H9 (cell line): ENCODE results near the gene TLL2. TPM values are rescaled to one million over a fixed set of nuclear protein-coding genes. Genes with fewer than 3 reads are reported as not detected.

Source experiments
- DNase-seq: peaks from one replicate; pipeline ENCODE4 v3.0.0-alpha.2; 2017
- H2AFZ ChIP-seq: one replicate; pipeline ENCODE4 v1.6.1; 2013; ENCODE audit warnings: mild to moderate bottlenecking, low read length, control low read depth, moderate library complexity
- H2AK5ac ChIP-seq: 2 replicates; pipeline ENCODE4 v1.6.1; 2013; ENCODE audit warnings: low read length, control low read depth, mixed read lengths; ENCODE audit not compliant: insufficient read length
- H2BK120ac ChIP-seq: one replicate; pipeline ENCODE4 v1.6.1; 2013; ENCODE audit warnings: low read depth, mild to moderate bottlenecking, low read length, control low read depth, inconsistent platforms; ENCODE audit not compliant: poor library complexity, severe bottlenecking
- H2BK12ac ChIP-seq: 2 replicates; pipeline ENCODE4 v1.6.1; 2013; ENCODE audit warnings: low read length, control low read depth, mixed read lengths, low read depth; ENCODE audit not compliant: insufficient read length
- H2BK15ac ChIP-seq: 2 replicates; pipeline ENCODE4 v1.6.1; 2013; ENCODE audit warnings: low read depth, low read length, control low read depth
- H2BK20ac ChIP-seq: one replicate; pipeline ENCODE4 v1.6.1; 2013; ENCODE audit warnings: low read depth, mild to moderate bottlenecking, low read length, control low read depth, inconsistent platforms; ENCODE audit not compliant: poor library complexity, severe bottlenecking
- H2BK5ac ChIP-seq: 2 replicates; pipeline ENCODE4 v1.6.1; 2013; ENCODE audit warnings: low read length, control low read depth, mixed read lengths; ENCODE audit not compliant: insufficient read length
- H3K14ac ChIP-seq: 2 replicates; pipeline ENCODE4 v1.6.1; 2013; ENCODE audit warnings: low read length, control low read depth; ENCODE audit not compliant: insufficient read depth
- H3K18ac ChIP-seq: 2 replicates; pipeline ENCODE4 v1.6.1; 2013; ENCODE audit warnings: low read depth, mild to moderate bottlenecking, mixed read lengths, low read length, control low read depth; ENCODE audit not compliant: insufficient read length
- H3K23ac ChIP-seq: 2 replicates; pipeline ENCODE4 v1.6.1; 2013; ENCODE audit warnings: low read length, control low read depth, mixed read lengths, low read depth; ENCODE audit not compliant: insufficient read length
- H3K23me2 ChIP-seq: 2 replicates; pipeline ENCODE4 v1.6.1; 2013; ENCODE audit warnings: low read depth, mild to moderate bottlenecking, mixed read lengths, low read length, control low read depth; ENCODE audit not compliant: insufficient read length, poor library complexity, severe bottlenecking
- H3K27ac ChIP-seq: 2 replicates; pipeline ENCODE4 v1.5.1; 2013; ENCODE audit warnings: low read length, control low read depth, mixed read lengths, low read depth; ENCODE audit not compliant: insufficient read length
- H3K27me3 ChIP-seq: 2 replicates; pipeline ENCODE4 v1.6.1; 2013; ENCODE audit warnings: low read length, control low read depth, inconsistent platforms; ENCODE audit not compliant: insufficient read depth
- H3K4ac ChIP-seq: 2 replicates; pipeline ENCODE4 v1.6.1; 2013; ENCODE audit warnings: low read depth, mild to moderate bottlenecking, control low read depth, inconsistent platforms, low read length, moderate library complexity
- H3K4me1 ChIP-seq: 2 replicates; pipeline ENCODE4 v1.6.1; 2013; ENCODE audit warnings: low read length, control low read depth, inconsistent platforms; ENCODE audit not compliant: insufficient read depth
- H3K4me2 ChIP-seq: 2 replicates; pipeline ENCODE4 v1.6.1; 2013; ENCODE audit warnings: low read length, control low read depth, mixed read lengths; ENCODE audit not compliant: insufficient read length, insufficient read depth
- H3K56ac ChIP-seq: 2 replicates; pipeline ENCODE4 v1.6.1; 2013; ENCODE audit warnings: low read depth, mild to moderate bottlenecking, mixed read lengths, low read length, control low read depth; ENCODE audit not compliant: insufficient read length
- H3K79me1 ChIP-seq: 2 replicates; pipeline ENCODE4 v1.6.1; 2013; ENCODE audit warnings: low read depth, mild to moderate bottlenecking, moderate library complexity, low read length, control low read depth, inconsistent platforms; ENCODE audit not compliant: insufficient read depth, poor library complexity, severe bottlenecking
- H3K79me2 ChIP-seq: 2 replicates; pipeline ENCODE4 v1.6.1; 2013; ENCODE audit warnings: low read length, control low read depth, inconsistent platforms; ENCODE audit not compliant: insufficient read depth
- H3K9ac ChIP-seq: 2 replicates; pipeline ENCODE4 v1.6.1; 2013; ENCODE audit warnings: low read length, control low read depth, mixed read lengths; ENCODE audit not compliant: insufficient read length; ENCODE audit errors: extremely low read depth
- H3K9me3 ChIP-seq: one replicate; pipeline ENCODE4 v1.6.1; 2013; ENCODE audit warnings: low read depth, low read length, inconsistent platforms; ENCODE audit not compliant: control insufficient read depth
- H3T11ph ChIP-seq: one replicate; pipeline ENCODE4 v1.6.1; 2013; ENCODE audit warnings: mild to moderate bottlenecking, low read length, control low read depth, inconsistent platforms
- H4K20me1 ChIP-seq: one replicate; pipeline ENCODE4 v1.6.1; 2013; ENCODE audit not compliant: control insufficient read depth, insufficient read length, insufficient read depth
- H4K5ac ChIP-seq: 2 replicates; pipeline ENCODE4 v1.6.1; 2013; ENCODE audit warnings: low read depth, mild to moderate bottlenecking, mixed read lengths, low read length, control low read depth; ENCODE audit not compliant: insufficient read length
- H4K8ac ChIP-seq: replicated peaks from 2 replicates; pipeline ENCODE4 v1.6.1; 2013; ENCODE audit warnings: low read length, control low read depth, mixed read lengths, low read depth; ENCODE audit not compliant: insufficient read length
- H4K91ac ChIP-seq: 2 replicates; pipeline ENCODE4 v1.6.1; 2013; ENCODE audit warnings: low read depth, mild to moderate bottlenecking, moderate library complexity, mixed read lengths, low read length, control low read depth; ENCODE audit not compliant: insufficient read length
- H3K27ac Mint-ChIP-seq, 3 experiments: 2 replicates in 2 of 3; 3 replicates in 1 of 3; pipeline ENCODE4 v1.8.0; 2020 to 2021; ENCODE audit warnings: mixed read lengths in 3 of 3, mild to moderate bottlenecking in 1 of 3, moderate library complexity in 1 of 3
- H3K27me3 Mint-ChIP-seq: 2 replicates; pipeline ENCODE4 v1.8.0; 2021; ENCODE audit warnings: low read depth, mild to moderate bottlenecking, moderate library complexity, mixed read lengths
- H3K36me3 Mint-ChIP-seq, 3 experiments: 2 replicates in 2 of 3; 3 replicates in 1 of 3; pipeline ENCODE4 v1.8.0; 2020 to 2021; ENCODE audit warnings: low read depth in 3 of 3, mixed read lengths in 3 of 3; ENCODE audit not compliant: insufficient read depth in 1 of 3
- H3K4me1 Mint-ChIP-seq, 2 experiments: 2 replicates each; pipeline ENCODE4 v1.8.0; 2020; ENCODE audit warnings: mixed read lengths in 2 of 2
- H3K4me3 Mint-ChIP-seq, 2 experiments: 2 replicates in 1 of 2; 3 replicates in 1 of 2; pipeline ENCODE4 v1.8.0; 2020 to 2021; ENCODE audit warnings: mild to moderate bottlenecking in 2 of 2, mixed read lengths in 2 of 2, moderate library complexity in 1 of 2
- H3K9me3 Mint-ChIP-seq, 2 experiments: 2 replicates in 1 of 2; 3 replicates in 1 of 2; pipeline ENCODE4 v1.8.0; 2020; ENCODE audit warnings: mild to moderate bottlenecking in 2 of 2, mixed read lengths in 2 of 2, moderate library complexity in 1 of 2
- WGBS: extraction: QIAGEN DNeasy Blood & Tissue Kit; methylation state at CpG from one replicate; pipeline ENCODE4 v1.1.7; 2013; ENCODE audit warnings: missing lambda C conversion rate, low lambda C conversion rate, mixed read lengths; ENCODE audit not compliant: insufficient read length; ENCODE audit errors: extremely low coverage; 5-methylcytosine and 5-hydroxymethylcytosine counted together
- total RNA-seq: library from RNA; stranded (reverse); gene quantifications from 2 replicates; pipeline ENCODE4 v1.2.1, GENCODE V29; 2021
- TF ChIP-seq, protein P1 (sequence below): fragments of 200-600 bp; sonication (generic); conservative IDR thresholded peaks from 3 replicates; pipeline ENCODE4 v1.8.0; 2021; ENCODE audit warnings: antibody characterized with exemption, mild to moderate bottlenecking

TLL2 gene
- total RNA-seq, 1 experiment from 2014 or later, result 1.4 TPM

GRCh38 chr10:96358851-96359540 lies 154.7 kb downstream of the TLL2 start, which contains the start of gene OPALIN:
TSS of gene OPALIN (minus strand) at chr10:96359002. CDS start at chr10:96358896, 106 bp downstream.
- H2AFZ ChIP-seq, result no peak within 1 kb of the TSS
- no peak for DNase-seq

More at GRCh38 chr10:96358851-96359540, 154.7 kb downstream of the TLL2 start, which contains the start of gene OPALIN:
- Histone ChIP-seq H2BK15ac (no peak within 1 kb of the TSS), H4K5ac (no peak within 1 kb of the TSS), H2BK20ac (no peak within 1 kb of the TSS), H3K9me3 (no peaks in the 10 kb centered on the region), H4K20me1 (no peaks in the 10 kb centered on the region), H3K56ac (no peak within 1 kb of the TSS), H3K79me2 (no peaks in the 10 kb centered on the region), H2AK5ac (no peak within 1 kb of the TSS), H3K4ac (no peak within 1 kb of the TSS), H3K14ac (no peak within 1 kb of the TSS), H3K27ac (no peak within 1 kb of the TSS), H3K9ac (no peak within 1 kb of the TSS), H3K4me1 (no peaks in the 10 kb centered on the region), H2BK5ac (no peak within 1 kb of the TSS), H3K23me2 (no peaks in the 10 kb centered on the region), H2BK120ac (no peak within 1 kb of the TSS), H3K79me1 (no peaks in the 10 kb centered on the region), H4K91ac (no peak within 1 kb of the TSS), H3K4me2 (no peak within 1 kb of the TSS), H3K18ac (no peak within 1 kb of the TSS), H3T11ph (no peak within 1 kb of the TSS), H3K27me3 (no peaks in the 10 kb centered on the region; the same call in 1 of the 2 replicates), H3K23ac (no peak within 1 kb of the TSS), H2BK12ac (no peak within 1 kb of the TSS), H4K8ac (no peak within 1 kb of the TSS)
- Mint-ChIP-seq H3K9me3 (no peaks in the 10 kb centered on the region), H3K36me3 (no peaks in the 10 kb centered on the region), H3K27me3 (peaks cover 8% of the 10 kb centered on the region), H3K4me3 (no peak within 1 kb of the TSS), H3K4me1 (peaks cover 0 to 3% of the 10 kb centered on the region in 2 experiments; a peak in 2 of 4 replicates), H3K27ac (no peak within 1 kb of the TSS)
- TF ChIP-seq, protein P1, sequence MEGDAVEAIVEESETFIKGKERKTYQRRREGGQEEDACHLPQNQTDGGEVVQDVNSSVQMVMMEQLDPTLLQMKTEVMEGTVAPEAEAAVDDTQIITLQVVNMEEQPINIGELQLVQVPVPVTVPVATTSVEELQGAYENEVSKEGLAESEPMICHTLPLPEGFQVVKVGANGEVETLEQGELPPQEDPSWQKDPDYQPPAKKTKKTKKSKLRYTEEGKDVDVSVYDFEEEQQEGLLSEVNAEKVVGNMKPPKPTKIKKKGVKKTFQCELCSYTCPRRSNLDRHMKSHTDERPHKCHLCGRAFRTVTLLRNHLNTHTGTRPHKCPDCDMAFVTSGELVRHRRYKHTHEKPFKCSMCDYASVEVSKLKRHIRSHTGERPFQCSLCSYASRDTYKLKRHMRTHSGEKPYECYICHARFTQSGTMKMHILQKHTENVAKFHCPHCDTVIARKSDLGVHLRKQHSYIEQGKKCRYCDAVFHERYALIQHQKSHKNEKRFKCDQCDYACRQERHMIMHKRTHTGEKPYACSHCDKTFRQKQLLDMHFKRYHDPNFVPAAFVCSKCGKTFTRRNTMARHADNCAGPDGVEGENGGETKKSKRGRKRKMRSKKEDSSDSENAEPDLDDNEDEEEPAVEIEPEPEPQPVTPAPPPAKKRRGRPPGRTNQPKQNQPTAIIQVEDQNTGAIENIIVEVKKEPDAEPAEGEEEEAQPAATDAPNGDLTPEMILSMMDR, result no peak
- no CpG with 5 or more reads among the region's 7 CpGs for WGBS
